ENCODE results near the gene KRTAP3-3. TPM values are rescaled to one million over a fixed set of nuclear protein-coding genes. Genes with fewer than 3 reads are reported as not detected.
"Not testable (repeated sequence)": the region's sequence is repeated elsewhere in the genome, so short reads cannot be mapped to it uniquely, and the experiment has no call there.

The KRTAP3-3 gene
- not detected in 2 replicates for total RNA-seq
- long read RNA-seq = 0 reads

GRCh38 chr17:40993839-40994238 is at the start of gene KRTAP3-3:
Gene KRTAP3-3, minus strand, starts transcription at chr17:40994164. Its CDS starts 67 bp downstream, at chr17:40994097.
- Mint-ChIP-seq H3K27me3 (ENCODE audit: low read depth) (peaks cover 12% of the 10 kb centered on the region), H3K4me3 (no peak within 1 kb of the TSS), H3K9me3 (no peaks in the 10 kb centered on the region), H3K27ac (ENCODE audit: unreplicated experiment) (no peak within 1 kb of the TSS), H3K36me3 (ENCODE audit: low read depth) (no peaks in the 10 kb centered on the region), H3K4me1 (peaks cover 6% of the 10 kb centered on the region)
- no peak for TF ChIP-seq CTCF (conservative IDR thresholded peaks at IDR 0.05)
- DNase-seq (ENCODE audit: low read depth, low spot score) = no peak

GRCh38 chr17:41042953-41043352 is 49.0 kb upstream of the KRTAP3-3 start:
- Mint-ChIP-seq H3K36me3 (ENCODE audit: low read depth) (peaks cover 4% of the 10 kb centered on the region), H3K4me3 (no peak overlapping the region), H3K27ac (ENCODE audit: unreplicated experiment) (no peak overlapping the region), H3K27me3 (ENCODE audit: low read depth) (peaks cover 2% of the 10 kb centered on the region), H3K4me1 (no peaks in the 10 kb centered on the region), H3K9me3 (peaks cover 6% of the 10 kb centered on the region)
- no peak for TF ChIP-seq CTCF (conservative IDR thresholded peaks at IDR 0.05)
- no peak for DNase-seq (ENCODE audit: low read depth, low spot score)

GRCh38 chr17:41040783-41041571 is 47.0 kb upstream of the KRTAP3-3 start, which contains the start of gene KRTAP1-1:
Gene KRTAP1-1, minus strand, starts transcription at chr17:41041450. Its CDS starts 53 bp downstream, at chr17:41041397.
- not testable (repeated sequence) for H3K27me3 Mint-ChIP-seq (ENCODE audit: low read depth); DNase-seq (ENCODE audit: low read depth, low spot score); H3K9me3 Mint-ChIP-seq; H3K4me3 Mint-ChIP-seq; H3K4me1 Mint-ChIP-seq; H3K36me3 Mint-ChIP-seq (ENCODE audit: low read depth); H3K27ac Mint-ChIP-seq (ENCODE audit: unreplicated experiment)

- H3K4me3 Mint-ChIP-seq = no peak overlapping the region
- no peaks in the 10 kb centered on the region for H3K4me1 Mint-ChIP-seq
- no peak for TF ChIP-seq CTCF (conservative IDR thresholded peaks at IDR 0.05)
- H3K9me3 Mint-ChIP-seq = peaks cover 3% of the 10 kb centered on the region
- no peaks in the 10 kb centered on the region for H3K27me3 Mint-ChIP-seq (ENCODE audit: low read depth)
- H3K27ac Mint-ChIP-seq (ENCODE audit: unreplicated experiment) = no peak overlapping the region
- no peak for DNase-seq (ENCODE audit: low read depth, low spot score)
- no peaks in the 10 kb centered on the region for H3K36me3 Mint-ChIP-seq (ENCODE audit: low read depth)
Observed at GRCh38 chr17:41037853-41038350, 43.9 kb upstream of the KRTAP3-3 start.

GRCh38 chr17:41034346-41034935 is 40.5 kb upstream of the KRTAP3-3 start, which contains the start of gene KRTAP1-3:
Gene KRTAP1-3, minus strand, starts transcription at chr17:41034874. Its CDS starts 53 bp downstream, at chr17:41034821.
- H3K4me1 Mint-ChIP-seq; H3K4me3 Mint-ChIP-seq; H3K9me3 Mint-ChIP-seq; H3K36me3 Mint-ChIP-seq (ENCODE audit: low read depth); H3K27me3 Mint-ChIP-seq (ENCODE audit: low read depth); DNase-seq (ENCODE audit: low read depth, low spot score): not testable (repeated sequence)
- H3K27ac Mint-ChIP-seq (ENCODE audit: unreplicated experiment) = peak within 1 kb of the TSS; percentile 57

GRCh38 chr17:41029633-41030245 is 35.8 kb upstream of the KRTAP3-3 start, which contains the start of gene KRTAP1-4:
Gene KRTAP1-4, minus strand, starts transcription at chr17:41030195. Its CDS starts 117 bp downstream, at chr17:41030078.
- no peaks in the 10 kb centered on the region for H3K4me1 Mint-ChIP-seq
- no peak within 1 kb of the TSS for H3K4me3 Mint-ChIP-seq
- DNase-seq (ENCODE audit: low read depth, low spot score) = no peak
- no peak within 1 kb of the TSS for H3K27ac Mint-ChIP-seq (ENCODE audit: unreplicated experiment)
- no peaks in the 10 kb centered on the region for H3K36me3 Mint-ChIP-seq (ENCODE audit: low read depth)
- H3K27me3 Mint-ChIP-seq (ENCODE audit: low read depth) = peaks cover 9% of the 10 kb centered on the region
- no peaks in the 10 kb centered on the region for H3K9me3 Mint-ChIP-seq
- TF ChIP-seq CTCF (conservative IDR thresholded peaks at IDR 0.05) = no peak

Data from neural crest cell (in vitro differentiated cells).